HG03060 (cell line): ENCODE measurements around the gene RAB7B.
"Not testable (repeated sequence)": the region's sequence is repeated elsewhere in the genome, so short reads cannot be mapped to it uniquely, and the experiment has no call there.

Source experiments
- ATAC-seq: cut with Tn5 transposase; IDR thresholded peaks from one replicate; pipeline ENCODE4 v1.9.1; 2021; ENCODE audit warnings: low read depth, moderate number of reproducible peaks; ENCODE audit not compliant: unreplicated experiment

The RAB7B gene

DNA sequence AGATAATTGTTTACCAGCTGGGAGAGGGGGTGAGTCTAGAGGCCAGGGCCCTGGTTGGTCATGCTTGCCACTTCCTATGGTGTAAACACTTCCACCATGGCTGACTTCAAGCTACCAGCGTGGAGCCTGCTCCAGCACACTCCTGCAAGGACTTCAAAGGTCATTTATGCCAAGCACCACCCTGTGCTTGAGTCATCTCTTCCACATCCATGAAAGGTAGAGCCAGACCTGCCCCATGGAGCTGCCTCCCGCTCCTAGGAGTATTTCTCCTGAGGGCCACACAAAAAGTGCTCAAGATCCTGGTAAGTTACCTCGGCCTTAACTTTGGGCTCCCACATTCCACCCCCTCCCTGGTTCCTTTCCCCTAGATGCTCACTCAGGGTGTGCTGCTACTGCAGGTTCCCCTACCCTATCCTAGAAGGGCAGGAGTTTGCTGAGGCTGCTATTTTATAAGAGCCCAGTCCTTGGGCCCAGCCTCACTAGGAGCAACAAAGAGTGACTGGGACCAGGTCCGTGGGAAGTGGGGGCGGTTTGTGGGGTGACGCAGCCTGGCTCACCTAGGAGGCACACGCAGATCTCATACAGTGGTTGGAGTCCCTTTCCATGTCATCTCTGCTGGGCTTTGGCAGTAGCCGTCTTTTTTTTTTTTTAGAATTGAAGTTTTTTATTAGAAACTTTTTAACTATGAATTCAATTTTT, 2.4 kb downstream of the RAB7B start:
- no peak for ATAC-seq

DNA sequence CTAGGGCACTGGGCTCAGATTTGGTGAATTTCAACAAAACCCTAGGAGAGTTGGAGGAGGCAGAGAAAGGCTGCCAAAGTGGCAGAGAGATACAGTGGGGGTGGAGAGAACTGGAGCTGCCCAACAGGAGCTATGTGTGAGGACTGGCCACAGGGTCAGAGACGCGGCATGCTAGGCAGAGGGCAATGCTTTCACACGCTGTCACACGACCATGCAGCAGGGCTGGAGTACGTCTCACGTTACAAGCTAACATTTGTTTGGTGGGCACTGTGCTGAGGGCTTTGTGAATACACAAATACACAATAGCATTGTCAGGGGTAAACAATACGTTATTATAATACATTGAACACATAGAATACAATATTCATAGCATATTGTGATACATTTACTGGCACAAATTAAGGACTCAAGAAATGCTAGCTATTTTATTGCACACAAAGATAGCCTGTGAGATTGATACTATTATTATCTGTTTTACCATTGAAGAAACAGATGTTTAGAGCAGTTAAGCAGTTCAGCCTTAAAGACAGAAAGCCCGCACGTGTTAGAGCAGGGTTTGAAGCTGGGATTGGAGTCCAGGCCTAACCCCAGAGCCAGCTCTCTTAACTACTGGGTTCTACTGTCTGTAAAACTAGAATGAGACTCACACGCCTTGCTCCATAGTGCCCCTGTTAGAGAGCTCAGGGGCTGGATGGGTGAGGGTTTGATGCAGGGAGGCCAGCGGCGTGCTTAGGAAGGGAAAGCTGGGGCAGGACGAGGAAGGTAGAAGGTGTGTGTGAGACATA, 4.5 kb downstream of the RAB7B start:
- no peak for ATAC-seq

DNA sequence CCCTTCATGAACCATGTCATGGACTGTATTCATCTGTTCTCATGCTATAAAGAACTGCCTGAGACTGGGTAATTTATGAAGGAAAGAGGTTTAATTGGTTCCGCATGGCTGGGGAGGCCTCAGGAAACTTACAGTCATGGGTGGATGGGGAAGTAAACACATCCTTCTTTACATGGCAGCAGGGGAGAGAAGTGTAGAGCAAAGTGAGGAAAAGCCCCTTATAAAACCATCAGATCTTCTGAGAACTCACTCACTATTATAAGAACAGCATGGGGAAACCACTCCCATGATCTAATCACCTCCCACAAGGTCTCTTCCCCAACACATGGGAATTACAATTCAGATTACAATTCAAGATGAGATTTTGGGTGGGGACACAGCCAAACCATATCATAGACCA, 6.6 kb downstream of the RAB7B start:
- ATAC-seq: not testable (repeated sequence)

DNA sequence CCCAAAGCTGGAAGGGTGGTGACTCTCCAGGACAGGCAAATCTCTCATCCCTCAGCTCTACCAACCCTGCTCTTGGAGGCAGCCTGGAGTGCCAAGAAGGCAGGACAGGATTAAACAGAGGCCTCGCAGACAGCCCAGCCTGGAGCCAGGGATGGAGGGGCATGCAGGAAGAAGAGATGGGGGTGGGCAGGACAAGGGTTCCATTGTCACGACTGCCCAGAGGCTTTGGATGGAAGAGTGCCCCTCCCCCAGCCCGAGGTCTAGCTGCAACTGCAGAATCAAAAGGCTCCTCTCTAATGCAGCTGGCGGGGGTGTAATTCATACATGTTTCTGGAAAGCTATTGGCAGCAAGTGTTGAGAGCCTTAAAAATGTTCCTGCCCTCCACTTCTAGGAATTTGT, 8.8 kb downstream of the RAB7B start:
- no peak for ATAC-seq

DNA sequence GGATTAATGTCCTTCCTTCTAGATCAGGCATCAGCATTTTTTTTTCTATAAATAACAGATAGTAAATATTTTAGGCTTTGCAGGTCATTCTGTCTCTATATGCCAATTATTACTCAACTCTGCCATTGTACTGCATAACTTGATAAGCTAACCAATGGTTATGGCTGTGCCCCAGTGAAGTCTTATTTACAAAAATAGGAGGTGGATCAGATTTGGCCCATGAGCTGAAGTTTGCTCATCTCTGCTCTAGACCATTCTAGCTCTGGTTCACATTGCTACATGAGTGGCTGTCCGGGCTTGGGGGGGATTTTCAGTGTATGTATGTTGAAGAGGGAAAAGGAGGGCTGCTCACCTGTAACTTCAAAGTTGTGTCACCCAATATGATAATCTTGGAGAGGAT, 10.1 kb downstream of the RAB7B start:
- no peak for ATAC-seq

DNA sequence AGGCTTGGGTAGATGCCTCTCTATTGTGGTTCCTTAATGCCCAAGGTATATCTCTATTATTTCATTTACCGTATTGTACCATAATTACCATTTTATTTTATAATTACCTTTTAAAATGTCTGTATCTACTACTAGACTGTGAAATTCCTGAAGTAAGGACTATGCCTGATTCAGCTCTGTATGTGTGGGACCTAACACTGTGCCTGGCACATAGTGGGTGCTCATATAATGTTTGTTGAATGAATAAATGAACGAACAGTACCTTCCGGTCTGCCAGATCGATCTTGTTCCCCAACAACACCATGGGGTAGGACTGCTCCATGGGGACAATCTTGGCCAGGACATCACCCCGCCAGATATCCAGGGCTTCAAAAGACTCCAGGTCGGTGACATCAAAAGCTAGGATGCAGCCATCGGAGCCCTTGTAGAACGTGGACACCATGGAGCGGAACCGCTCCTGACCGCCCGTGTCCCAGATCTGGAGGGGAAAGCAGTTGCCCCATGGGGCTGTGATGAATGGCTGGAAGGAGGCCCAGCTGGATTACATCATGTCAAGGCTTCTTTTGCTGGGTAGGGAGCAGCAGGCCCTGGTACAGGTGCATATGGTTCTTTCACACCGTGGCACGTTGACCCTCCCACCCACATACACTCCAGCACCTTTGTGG, 10.8 kb downstream of the RAB7B start:
- no peak for ATAC-seq

DNA sequence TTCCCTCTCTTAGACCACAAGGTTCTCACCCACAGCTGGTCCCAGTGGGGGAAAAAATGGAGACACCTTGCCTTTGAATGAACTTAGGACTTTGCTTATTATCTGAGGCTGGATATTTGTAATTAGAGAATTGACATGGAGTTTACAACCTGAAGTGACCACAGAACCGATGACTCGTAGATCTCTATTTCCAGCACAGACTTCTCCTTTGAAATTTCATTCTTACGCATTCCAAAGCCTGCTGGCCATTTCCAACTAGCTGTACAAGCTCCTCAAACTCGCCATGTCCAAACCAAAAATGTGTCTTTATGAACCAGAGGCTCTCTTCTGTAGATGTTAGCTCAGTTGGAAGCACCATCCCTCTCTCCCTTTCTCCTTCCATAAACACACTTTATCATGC, 12.0 kb downstream of the RAB7B start:
- ATAC-seq: no peak

DNA sequence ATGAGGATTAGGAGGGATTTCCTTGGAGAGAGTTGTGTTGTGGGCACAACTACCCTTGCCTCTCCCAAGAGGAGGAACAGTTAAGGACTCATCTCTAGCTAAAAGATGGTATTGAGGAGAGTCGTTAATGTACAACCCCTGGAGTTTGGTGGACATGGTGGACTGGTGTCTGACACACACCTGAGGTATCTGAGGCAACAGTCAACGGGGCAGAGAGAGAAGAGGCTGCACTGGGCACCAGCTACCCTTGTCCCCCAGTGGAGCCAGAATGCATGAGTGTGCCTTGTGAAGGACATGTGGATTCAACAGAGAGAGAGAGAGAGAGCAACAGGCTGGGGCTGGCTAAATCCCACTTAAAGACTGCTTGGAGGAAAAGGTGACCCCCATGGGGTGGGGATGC, 13.0 kb downstream of the RAB7B start:
- ATAC-seq: no peak

DNA sequence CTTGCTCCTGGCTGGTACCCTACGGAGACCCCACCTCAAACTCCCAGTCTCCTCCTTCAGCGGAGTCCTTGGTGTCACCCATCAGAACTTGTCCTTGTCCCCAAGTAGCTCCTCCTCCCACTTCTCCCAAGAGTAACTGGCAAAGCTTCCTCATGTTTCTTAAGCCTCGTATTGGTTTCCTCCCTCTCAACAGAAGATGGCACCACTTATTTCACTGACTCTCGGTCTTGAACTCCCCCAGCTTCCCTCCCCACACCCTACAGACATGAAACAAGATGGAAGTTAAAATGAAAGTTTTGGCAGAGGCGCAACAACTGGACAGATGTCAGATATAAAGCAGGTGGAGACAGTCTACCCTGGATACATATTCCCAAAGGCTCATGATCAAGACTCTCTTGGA, 13.4 kb downstream of the RAB7B start:
- no peak for ATAC-seq

DNA sequence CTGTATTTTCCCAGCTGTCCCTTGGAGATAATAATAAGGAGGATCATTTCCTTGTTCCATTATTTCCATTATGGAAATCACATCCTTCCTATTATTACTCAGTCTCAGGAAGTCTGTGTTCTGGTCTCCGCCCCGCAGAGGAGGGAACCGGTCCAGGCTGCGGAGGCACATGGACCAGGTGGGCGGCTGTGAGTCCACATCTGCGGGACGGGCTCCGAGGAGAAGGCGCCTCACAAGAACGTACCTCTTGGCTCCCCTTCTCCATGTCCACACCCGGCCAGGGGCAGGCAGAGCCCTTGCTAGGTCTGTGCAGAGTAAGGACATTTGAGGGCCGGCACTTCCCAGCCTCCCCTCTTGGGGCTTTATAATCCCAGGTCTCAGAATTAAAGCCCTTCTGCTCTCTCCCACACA, 14.6 kb downstream of the RAB7B start:
- ATAC-seq: no peak

DNA sequence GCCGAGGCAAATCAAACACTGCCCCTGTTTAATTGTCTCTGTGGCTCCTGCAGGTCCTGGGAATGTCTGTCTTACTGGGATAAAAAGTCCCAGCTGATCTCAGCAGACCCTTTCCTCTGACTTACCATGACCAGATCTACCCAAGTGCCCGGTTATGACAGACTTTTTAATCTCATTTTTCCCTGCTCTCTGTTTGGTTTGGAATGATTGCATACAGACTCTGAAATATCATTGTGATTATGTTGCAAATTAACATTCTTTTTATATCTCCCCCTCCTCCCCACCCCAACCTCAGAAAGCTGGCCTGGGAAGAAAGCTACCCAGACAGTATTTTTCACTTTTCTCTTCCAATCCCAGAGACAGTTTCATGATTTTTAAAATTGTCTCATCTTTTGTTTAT, 16.3 kb downstream of the RAB7B start:
- no peak for ATAC-seq

DNA sequence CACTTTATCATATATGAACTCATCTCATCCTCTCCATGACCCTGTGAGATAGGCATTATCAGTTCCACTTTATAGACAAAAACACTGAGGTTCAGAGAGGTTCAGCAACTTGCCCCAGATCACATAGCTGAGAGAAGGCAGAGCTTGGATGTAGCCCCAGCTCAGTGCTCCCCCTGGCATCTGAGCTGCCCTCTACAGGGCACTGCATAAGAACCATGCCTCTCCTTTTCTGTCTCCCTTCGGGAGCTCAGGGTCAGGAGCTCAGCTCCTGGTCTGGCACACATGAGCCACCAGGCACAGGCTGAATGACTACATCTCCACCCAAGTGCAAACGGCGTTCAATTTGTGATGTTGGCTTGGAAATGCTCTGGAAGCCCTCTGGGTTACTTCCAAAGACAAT, 16.9 kb downstream of the RAB7B start:
- ATAC-seq: no peak

DNA sequence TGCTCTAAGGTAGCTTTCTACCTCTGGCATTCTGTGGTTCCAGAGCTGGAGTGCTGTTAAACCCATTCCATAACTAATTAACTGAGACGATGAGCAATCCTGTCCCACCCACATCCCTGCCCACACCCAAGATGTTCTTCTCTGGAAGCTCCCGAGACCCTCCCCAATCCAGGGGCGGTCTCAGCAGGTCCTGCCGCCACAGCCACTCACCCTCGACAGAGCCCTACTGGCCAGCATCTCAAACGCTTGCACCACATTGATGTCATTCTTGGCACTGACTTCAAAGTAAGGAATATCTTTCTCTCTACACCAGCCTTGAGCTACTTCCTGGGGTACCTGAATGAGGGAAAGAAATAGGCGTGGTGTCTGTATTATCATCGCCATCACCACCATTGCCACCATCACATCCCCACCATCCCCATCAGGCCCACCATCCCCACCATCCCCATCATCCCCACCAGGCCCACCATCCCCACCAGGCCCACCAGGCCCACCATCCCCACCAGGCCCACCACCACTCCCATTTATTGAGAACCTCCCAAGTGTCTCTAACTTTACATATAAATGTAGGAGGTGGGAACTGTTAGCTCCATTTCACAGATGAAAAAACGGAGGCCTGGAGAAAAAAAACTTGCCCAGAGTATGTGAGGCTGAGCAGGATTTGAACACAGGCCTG, 17.7 kb downstream of the RAB7B start:
- no peak for ATAC-seq

DNA sequence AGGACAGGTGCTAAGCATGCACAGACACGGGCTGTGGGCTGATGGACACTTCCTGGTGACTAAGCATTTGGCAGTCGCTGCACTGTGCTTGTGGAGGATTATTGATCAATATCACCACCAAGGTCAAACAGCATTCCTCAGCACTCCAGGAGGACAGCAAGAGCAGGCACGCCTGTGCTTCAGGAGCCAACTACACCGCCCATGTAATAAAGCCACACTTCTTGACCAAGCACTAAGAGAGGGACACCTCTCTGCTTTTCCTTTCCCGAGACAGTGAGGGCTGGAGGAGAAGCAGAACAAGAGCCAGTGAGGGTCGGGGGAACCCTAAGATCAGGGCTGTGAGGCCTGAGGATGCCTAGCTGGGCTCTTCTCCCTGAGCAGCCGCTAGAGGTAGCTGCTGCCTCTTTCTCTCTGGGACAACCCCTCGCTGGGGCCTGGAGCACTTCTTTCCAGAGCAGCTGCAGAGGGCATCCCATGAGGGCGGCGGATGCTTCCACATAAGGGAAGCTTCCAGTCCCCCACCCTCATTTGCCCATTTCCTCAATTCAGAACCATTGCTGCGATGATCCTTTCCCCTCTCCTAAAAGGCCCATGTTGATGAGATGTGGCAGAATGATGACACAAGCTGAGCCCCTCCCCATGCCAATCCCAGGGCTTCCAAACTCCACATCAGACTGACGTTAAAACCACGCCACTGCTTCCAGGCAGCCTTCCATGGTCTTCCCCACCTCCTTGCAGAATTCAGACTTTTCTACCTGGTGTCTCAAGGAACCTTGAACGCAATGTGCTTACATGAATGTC, 19.1 kb downstream of the RAB7B start:
- ATAC-seq: no peak

DNA sequence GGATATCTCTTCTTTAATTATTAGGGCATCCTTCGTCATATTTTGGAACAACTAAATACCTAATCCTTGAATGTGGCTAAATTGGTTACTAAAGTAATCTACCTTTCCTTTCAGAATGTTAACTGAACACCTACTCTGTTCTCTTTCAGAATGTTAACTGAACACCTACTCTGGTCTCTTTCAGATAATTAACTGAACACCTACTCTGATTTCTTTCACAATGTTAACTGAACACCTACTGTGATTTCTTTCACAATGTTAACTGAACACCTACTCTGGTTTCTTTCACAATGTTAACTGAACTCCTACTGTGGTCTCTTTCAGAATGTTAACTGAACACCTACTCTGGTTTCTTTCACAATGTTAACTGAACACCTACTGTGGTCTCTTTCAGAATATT, 21.9 kb downstream of the RAB7B start:
- ATAC-seq: no peak

DNA sequence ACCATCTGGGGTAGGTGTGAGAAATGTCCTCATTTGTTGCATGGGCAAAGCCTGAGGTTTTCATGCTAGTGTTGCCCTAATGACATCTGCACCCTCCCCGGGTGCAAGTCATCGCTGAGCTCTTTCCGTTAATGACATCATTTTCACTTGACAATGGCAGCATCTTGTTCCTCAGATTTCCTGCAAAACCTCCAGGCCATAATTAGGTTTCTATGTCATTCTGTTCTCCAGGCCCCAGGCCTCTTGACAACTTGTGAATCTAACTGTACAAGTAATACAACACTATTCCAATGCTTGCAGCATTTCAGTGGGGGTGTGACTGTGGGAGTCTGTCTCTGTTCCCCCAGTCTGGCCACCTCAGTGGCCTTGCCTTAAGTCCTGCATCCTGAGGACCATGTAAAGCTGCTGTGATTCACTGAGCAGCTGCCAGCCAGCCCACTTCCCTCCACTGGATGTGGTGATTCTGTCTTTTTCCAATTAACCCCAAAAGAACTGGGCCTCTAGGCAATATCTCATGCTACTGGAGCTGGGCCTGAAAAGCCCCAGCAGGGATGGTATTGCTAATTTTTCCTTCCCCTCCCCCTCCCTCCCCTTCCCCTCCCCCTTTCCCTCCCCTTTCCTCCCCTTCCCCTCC, 22.8 kb downstream of the RAB7B start:
- ATAC-seq: no peak

DNA sequence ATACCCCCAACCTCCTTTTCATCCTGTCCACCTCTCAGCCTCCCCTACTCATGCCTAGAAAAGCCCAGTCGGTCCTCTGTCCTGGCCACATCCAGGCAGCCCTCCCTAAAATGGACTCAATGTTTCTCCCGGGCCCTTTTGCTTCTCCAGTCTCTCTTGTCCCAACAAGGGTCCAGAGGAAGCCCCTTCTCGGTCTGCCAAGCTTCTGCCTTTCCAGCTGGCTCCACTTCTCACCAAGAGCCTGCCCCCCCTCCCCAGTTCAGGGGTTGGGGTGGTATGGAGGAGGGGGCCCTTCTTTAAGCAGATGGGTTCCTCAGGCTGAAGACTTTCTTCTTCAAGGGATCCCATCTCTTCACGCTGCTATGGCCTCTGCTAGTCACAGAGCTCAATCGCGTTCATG, 23.9 kb downstream of the RAB7B start:
- no peak for ATAC-seq

DNA sequence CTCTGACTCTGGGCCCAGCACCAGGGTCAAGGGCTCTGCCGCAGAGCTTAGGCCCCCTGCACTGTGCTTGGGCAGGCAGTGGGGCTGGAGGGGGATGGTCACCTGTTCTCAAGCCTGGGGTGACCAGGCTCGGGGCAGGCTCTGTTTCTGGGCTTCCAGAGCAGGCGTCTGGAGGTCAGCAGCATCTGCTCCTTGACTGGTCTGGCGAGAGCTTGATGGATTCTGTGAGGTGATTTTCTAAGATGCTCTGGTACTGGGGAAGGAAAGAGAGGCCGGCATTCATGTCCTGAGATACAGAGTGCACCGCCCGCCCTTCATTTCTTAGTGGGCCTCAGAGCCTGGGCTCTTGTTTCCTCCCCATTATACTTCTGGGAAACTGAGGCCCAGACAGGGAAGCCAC, 24.5 kb downstream of the RAB7B start:
- no peak for ATAC-seq

DNA sequence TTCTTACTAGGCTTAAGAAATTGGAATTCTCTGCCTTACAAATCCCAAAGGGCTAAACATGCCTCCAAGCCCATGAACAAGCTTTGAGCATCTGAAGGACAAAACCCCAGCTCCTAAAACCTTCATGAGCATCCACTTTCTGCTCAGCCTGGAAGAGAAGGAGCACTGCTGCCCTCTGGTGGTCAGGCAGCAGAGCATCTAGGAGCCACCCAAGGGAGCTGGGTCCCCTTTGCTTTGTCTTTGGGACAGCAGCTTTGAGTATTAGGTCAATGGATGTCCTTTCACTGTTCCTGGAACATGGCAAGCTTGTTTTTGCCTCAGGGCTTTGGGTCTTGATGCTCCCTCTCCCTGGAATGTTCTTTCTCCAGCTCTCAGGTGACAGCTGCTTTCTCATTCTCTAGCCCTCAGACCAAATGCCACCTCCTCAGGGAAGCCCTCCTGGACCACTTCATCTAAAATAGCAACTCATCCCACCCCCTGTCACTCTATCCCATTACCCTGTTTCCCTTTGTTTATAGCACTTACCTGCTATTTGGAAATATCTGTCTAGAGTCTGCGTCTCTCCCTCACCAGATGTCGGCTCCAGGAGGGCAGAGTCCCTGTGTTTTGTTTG, 25.7 kb downstream of the RAB7B start:
- ATAC-seq: no peak
